Measurements from ENCODE around the gene LRRC27. TPM values are rescaled to one million over a fixed set of nuclear protein-coding genes. Genes with fewer than 3 reads are reported as not detected.

LRRC27 gene
- polyA plus RNA-seq, 4 donors = 19.9 to 32.5 (median 26.5) TPM

- DNase-seq (ENCODE audit: low read depth in 4 of 4, low spot score in 2 of 4) = no peak
Measured at GRCh38 chr10:132387764-132388210, 55.8 kb downstream of the LRRC27 start.

- DNase-seq (ENCODE audit: low read depth in 4 of 4, low spot score in 2 of 4) = no peak
Measured at GRCh38 chr10:132388891-132389432, 57.0 kb downstream of the LRRC27 start.

GRCh38 chr10:132389433-132390169 lies 57.6 kb downstream of the LRRC27 start:
- DNase-seq (ENCODE audit: low read depth in 4 of 4, low spot score in 2 of 4) = no peak

- DNase-seq (ENCODE audit: low read depth in 4 of 4, low spot score in 2 of 4) = no peak
Measured at GRCh38 chr10:132390170-132390920, 58.4 kb downstream of the LRRC27 start.

GRCh38 chr10:132390921-132391675 lies 59.1 kb downstream of the LRRC27 start:
- no peak for DNase-seq (ENCODE audit: low read depth in 4 of 4, low spot score in 2 of 4)

- DNase-seq (ENCODE audit: low read depth in 4 of 4, low spot score in 2 of 4) = no peak
Measured at GRCh38 chr10:132391676-132392020, 59.7 kb downstream of the LRRC27 start.

- no peak for DNase-seq (ENCODE audit: low read depth in 4 of 4, low spot score in 2 of 4)
Measured at GRCh38 chr10:132392184-132392800, 60.3 kb downstream of the LRRC27 start.

- no peak for DNase-seq (ENCODE audit: low read depth in 4 of 4, low spot score in 2 of 4)
Measured at GRCh38 chr10:132392811-132393694, 61.1 kb downstream of the LRRC27 start.

- DNase-seq (ENCODE audit: low read depth in 4 of 4, low spot score in 2 of 4) = no peak
Measured at GRCh38 chr10:132393695-132394181, 61.7 kb downstream of the LRRC27 start.

GRCh38 chr10:132394201-132394811 lies 62.3 kb downstream of the LRRC27 start:
- DNase-seq (ENCODE audit: low read depth in 4 of 4, low spot score in 2 of 4) = no peak

- DNase-seq (ENCODE audit: low read depth in 4 of 4, low spot score in 2 of 4) = no peak
Measured at GRCh38 chr10:132394936-132395703, 63.1 kb downstream of the LRRC27 start.

- no peak for DNase-seq (ENCODE audit: low read depth in 4 of 4, low spot score in 2 of 4)
Measured at GRCh38 chr10:132395704-132396493, 63.9 kb downstream of the LRRC27 start.

- peak in 1 of 4 donors; percentile 50 for DNase-seq (ENCODE audit: low read depth in 4 of 4, low spot score in 2 of 4)
Measured at GRCh38 chr10:132396494-132397035, 64.6 kb downstream of the LRRC27 start.

GRCh38 chr10:132397036-132397541 lies 65.1 kb downstream of the LRRC27 start, which contains the start of gene PWWP2B:
Gene PWWP2B (plus strand): TSS chr10:132397200. CDS start chr10:132397227, 27 bp downstream.
- no peak for DNase-seq (ENCODE audit: low read depth in 4 of 4, low spot score in 2 of 4)

- DNase-seq (ENCODE audit: low read depth in 4 of 4, low spot score in 2 of 4) = no peak
Measured at GRCh38 chr10:132397671-132398565, 65.9 kb downstream of the LRRC27 start.

- DNase-seq (ENCODE audit: low read depth in 4 of 4, low spot score in 2 of 4) = no peak
Measured at GRCh38 chr10:132398566-132398991, 66.6 kb downstream of the LRRC27 start.

Data from left renal cortex interstitium (tissue), 4 donors.